ENCODE measurements around the gene RCOR3.

RCOR3 gene

DNA sequence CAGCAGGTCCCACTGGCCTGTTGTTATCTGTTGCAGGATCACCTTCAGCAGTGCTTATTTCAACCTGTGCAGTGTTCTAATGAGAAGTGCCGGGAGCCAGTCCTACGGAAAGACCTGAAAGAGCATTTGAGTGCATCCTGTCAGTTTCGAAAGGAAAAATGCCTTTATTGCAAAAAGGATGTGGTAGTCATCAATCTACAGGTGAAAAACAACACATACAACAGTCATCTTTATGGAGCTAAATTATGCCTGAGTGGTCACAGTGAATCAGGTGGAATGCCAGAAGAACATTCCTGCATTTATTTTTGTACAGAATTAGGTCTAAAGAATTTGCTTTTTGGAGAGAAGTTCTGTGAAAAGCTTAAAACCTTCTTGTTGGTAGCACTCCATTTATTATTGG is 100.7 kb downstream of the RCOR3 start:
- no peaks in the 10 kb centered on the region for H3K9me3 ChIP-seq (replicated peaks; ENCODE audit: insufficient read depth, low read length)
- H3K4me2 ChIP-seq (ENCODE audit: low read depth, low read length) = peak overlapping the region; percentile 72
- peak overlapping the region; percentile 80 for H3K27ac ChIP-seq (ENCODE audit: low read length)
- peaks cover 26% of the 10 kb centered on the region for H3K4me1 ChIP-seq (ENCODE audit: low read length)
- H3K36me3 ChIP-seq (replicated peaks; ENCODE audit: insufficient read depth, low read length) = no peaks in the 10 kb centered on the region
- no peaks in the 10 kb centered on the region for H3K79me2 ChIP-seq (ENCODE audit: low read length)
- no peaks in the 10 kb centered on the region for H4K20me1 ChIP-seq (ENCODE audit: insufficient read depth, low read length)
- TF ChIP-seq EZH2phosphoT487 (IDR thresholded peaks at IDR 0.05; ENCODE audit: low read length) = no peak
- H3K27me3 ChIP-seq (replicated peaks; ENCODE audit: insufficient read depth, low read length) = no peaks in the 10 kb centered on the region
- peak overlapping the region; percentile 43 for H3K4me3 ChIP-seq (ENCODE audit: low read length)
- H3K9ac ChIP-seq (ENCODE audit: low read length) = peak overlapping the region; percentile 45; the same call in 1 of the 2 replicates
- peaks cover 24% of the 10 kb centered on the region for H3F3A ChIP-seq (ENCODE audit: insufficient read depth, low read length)
- H2AFZ ChIP-seq (ENCODE audit: low read length) = peak overlapping the region; percentile 49
- H3K9me2 ChIP-seq (replicated peaks; ENCODE audit: insufficient read depth, low read length) = no peaks in the 10 kb centered on the region
- DNase-seq = peak; percentile 91

DNA sequence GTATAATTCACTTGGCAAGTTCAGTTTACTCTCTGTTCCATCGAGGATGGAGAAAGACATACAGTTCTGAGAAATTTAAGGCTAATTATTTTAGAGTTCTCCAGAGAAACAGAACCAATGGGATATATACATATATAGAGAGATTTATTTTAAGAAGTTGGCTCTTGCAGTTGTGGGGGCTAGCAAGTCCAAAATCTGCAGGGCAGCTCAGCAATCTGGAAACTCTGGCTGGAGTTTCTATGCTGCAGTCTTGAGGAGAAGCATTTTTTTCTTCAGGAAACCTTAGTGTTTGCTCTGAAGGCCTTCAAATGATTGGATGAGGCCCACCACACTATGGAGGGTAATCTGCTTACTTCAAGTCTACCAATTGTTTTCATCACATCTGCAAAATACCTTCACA is 102.0 kb downstream of the RCOR3 start:
- Histone ChIP-seq H3K9me2 (replicated peaks; ENCODE audit: insufficient read depth, low read length) (no peaks in the 10 kb centered on the region), H3K36me3 (replicated peaks; ENCODE audit: insufficient read depth, low read length) (no peaks in the 10 kb centered on the region), H3K4me2 (ENCODE audit: low read depth, low read length) (no peak overlapping the region), H3K9me3 (replicated peaks; ENCODE audit: insufficient read depth, low read length) (no peaks in the 10 kb centered on the region), H3K27me3 (replicated peaks; ENCODE audit: insufficient read depth, low read length) (no peaks in the 10 kb centered on the region), H3F3A (ENCODE audit: insufficient read depth, low read length) (peaks cover 24% of the 10 kb centered on the region), H3K79me2 (ENCODE audit: low read length) (no peaks in the 10 kb centered on the region), H3K27ac (ENCODE audit: low read length) (peak overlapping the region; percentile 80; the same call in 1 of the 2 replicates), H3K4me3 (ENCODE audit: low read length) (no peak overlapping the region), H2AFZ (ENCODE audit: low read length) (no peak overlapping the region), H3K4me1 (ENCODE audit: low read length) (peaks cover 26% of the 10 kb centered on the region), H4K20me1 (ENCODE audit: insufficient read depth, low read length) (no peaks in the 10 kb centered on the region), H3K9ac (ENCODE audit: low read length) (no peak overlapping the region)
- TF ChIP-seq EZH2 (optimal IDR thresholded peaks at IDR 0.05; ENCODE audit: low read depth, low read length) (no peak), EZH2phosphoT487 (IDR thresholded peaks at IDR 0.05; ENCODE audit: low read length) (no peak)
- TF ChIP-seq, protein P1, sequence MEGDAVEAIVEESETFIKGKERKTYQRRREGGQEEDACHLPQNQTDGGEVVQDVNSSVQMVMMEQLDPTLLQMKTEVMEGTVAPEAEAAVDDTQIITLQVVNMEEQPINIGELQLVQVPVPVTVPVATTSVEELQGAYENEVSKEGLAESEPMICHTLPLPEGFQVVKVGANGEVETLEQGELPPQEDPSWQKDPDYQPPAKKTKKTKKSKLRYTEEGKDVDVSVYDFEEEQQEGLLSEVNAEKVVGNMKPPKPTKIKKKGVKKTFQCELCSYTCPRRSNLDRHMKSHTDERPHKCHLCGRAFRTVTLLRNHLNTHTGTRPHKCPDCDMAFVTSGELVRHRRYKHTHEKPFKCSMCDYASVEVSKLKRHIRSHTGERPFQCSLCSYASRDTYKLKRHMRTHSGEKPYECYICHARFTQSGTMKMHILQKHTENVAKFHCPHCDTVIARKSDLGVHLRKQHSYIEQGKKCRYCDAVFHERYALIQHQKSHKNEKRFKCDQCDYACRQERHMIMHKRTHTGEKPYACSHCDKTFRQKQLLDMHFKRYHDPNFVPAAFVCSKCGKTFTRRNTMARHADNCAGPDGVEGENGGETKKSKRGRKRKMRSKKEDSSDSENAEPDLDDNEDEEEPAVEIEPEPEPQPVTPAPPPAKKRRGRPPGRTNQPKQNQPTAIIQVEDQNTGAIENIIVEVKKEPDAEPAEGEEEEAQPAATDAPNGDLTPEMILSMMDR (IDR thresholded peaks at IDR 0.05; ENCODE audit: low read length) = no peak
- no peak for DNase-seq

Measured in MM.1S (cell line).